Mononuclear cell (primary cell): ENCODE results near the gene APOH. TPM values are rescaled to one million over a fixed set of nuclear protein-coding genes. Genes with fewer than 3 reads are reported as not detected.

Experiments used
- H3K27me3 ChIP-seq: 2 replicates; pipeline ENCODE4 v1.6.0; 2011; ENCODE audit warnings: low read length, control low read depth; ENCODE audit not compliant: insufficient read depth
- H3K4me1 ChIP-seq: 2 replicates; pipeline ENCODE4 v1.5.1; 2011; ENCODE audit warnings: mild to moderate bottlenecking, low read length, control low read depth; ENCODE audit not compliant: insufficient read depth
- H3K4me3 ChIP-seq: 2 replicates; pipeline ENCODE4 v1.5.1; 2011; ENCODE audit warnings: mild to moderate bottlenecking, low read length, moderate library complexity
- H3K9me3 ChIP-seq: 2 replicates; pipeline ENCODE4 v1.5.1; 2011; ENCODE audit warnings: low read depth, mild to moderate bottlenecking, control low read depth, low read length
- total RNA-seq: library from RNA; depleted of rRNA; stranded (reverse); fragments of >200 nt; gene quantifications from one replicate; pipeline ENCODE4 v1.2.3, GENCODE V29; 2012

APOH gene
- total RNA-seq, 1 donor: not detected

DNA sequence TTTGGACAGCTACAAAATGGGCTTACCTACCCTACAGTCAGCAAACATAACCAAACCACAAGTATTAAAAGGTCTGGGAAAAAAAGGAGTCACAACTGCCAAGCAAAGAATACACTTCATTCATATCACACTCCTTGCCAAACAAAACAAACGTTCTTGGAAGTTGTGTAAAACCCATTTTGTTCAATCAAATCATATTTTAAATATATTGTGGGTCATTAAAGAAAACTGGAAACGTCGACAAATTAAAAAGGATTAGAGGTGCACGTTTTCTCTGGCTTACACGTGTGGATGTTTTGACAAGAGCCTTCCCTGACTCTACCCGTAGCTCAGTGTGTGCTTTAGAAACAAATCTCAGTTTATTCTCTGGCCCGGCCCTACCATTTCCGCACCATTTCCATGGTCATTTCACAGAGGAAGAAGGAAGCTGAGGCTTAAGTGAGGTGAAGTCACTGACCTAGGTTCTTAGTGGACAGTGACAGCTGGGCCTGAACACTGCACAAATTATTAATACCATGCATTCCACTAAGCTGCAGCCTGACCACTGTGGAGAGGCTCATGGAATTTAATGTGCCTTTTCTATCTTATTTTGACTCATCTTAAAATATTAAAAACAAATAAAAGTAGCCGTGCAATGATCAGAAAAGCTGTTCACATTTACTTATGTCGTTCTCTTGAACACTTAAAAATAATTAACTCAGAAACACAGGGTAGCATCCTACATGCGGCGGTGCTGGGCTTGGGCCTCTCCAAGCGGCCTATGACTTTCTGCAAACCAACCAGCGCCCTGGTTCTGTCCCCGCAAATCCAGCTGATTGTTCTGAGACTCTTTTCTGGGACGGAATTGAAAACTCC, 38.2 kb downstream of the APOH start:
- H3K4me3 ChIP-seq: peak overlapping the region; percentile 62
- no peaks in the 10 kb centered on the region for H3K27me3 ChIP-seq
- H3K4me1 ChIP-seq: peaks cover 11% of the 10 kb centered on the region
- H3K9me3 ChIP-seq: no peaks in the 10 kb centered on the region

- Histone ChIP-seq H3K4me1 (peaks cover 11% of the 10 kb centered on the region), H3K4me3 (no peak overlapping the region), H3K27me3 (no peaks in the 10 kb centered on the region), H3K9me3 (no peaks in the 10 kb centered on the region)
These were observed 41.5 kb downstream of the APOH start for GRCh38 chr17:66187718-66188117.

- peaks cover 2% of the 10 kb centered on the region for H3K4me1 ChIP-seq
- no peaks in the 10 kb centered on the region for H3K9me3 ChIP-seq
- H3K4me3 ChIP-seq: no peak overlapping the region
- H3K27me3 ChIP-seq: no peaks in the 10 kb centered on the region
These were observed 43.4 kb downstream of the APOH start for GRCh38 chr17:66185862-66186261.

- H3K4me3 ChIP-seq: no peak overlapping the region
- no peaks in the 10 kb centered on the region for H3K4me1 ChIP-seq
- no peaks in the 10 kb centered on the region for H3K9me3 ChIP-seq
- no peaks in the 10 kb centered on the region for H3K27me3 ChIP-seq
These were observed 44.8 kb downstream of the APOH start for GRCh38 chr17:66184392-66184791.

- H3K27me3 ChIP-seq: no peaks in the 10 kb centered on the region
These were observed 45.7 kb downstream of the APOH start for GRCh38 chr17:66183529-66183928.

GRCh38 chr17:66178642-66179041, 50.6 kb downstream of the APOH start:
- no peaks in the 10 kb centered on the region for H3K9me3 ChIP-seq
- no peak overlapping the region for H3K4me3 ChIP-seq
- no peaks in the 10 kb centered on the region for H3K4me1 ChIP-seq
- H3K27me3 ChIP-seq: no peaks in the 10 kb centered on the region

More at GRCh38 chr17:66183529-66183928, 45.7 kb downstream of the APOH start:
- Histone ChIP-seq H3K4me3 (no peak overlapping the region), H3K4me1 (no peaks in the 10 kb centered on the region), H3K9me3 (no peaks in the 10 kb centered on the region)

DNA sequence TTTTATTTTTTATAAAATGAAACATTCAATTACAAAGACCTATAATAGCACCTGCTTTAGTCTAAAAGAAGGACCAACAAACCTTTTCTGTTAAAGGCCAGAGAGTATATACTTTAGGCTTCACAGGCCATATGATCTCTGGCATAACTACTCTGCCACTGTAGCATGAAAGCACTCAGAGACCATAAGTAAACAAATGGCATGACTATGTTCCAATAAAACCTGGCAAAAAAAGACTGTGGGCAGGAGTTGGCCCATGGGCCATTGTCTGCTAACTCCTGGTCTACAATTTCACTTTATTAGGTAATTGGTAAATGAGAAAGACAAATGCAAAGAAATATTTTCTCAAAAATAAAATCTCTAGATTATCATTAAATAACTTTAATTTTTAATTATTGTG, 52.2 kb downstream of the APOH start:
- Histone ChIP-seq H3K27me3 (no peaks in the 10 kb centered on the region), H3K9me3 (no peaks in the 10 kb centered on the region), H3K4me1 (no peaks in the 10 kb centered on the region), H3K4me3 (no peak overlapping the region)

- no peaks in the 10 kb centered on the region for H3K27me3 ChIP-seq
- no peaks in the 10 kb centered on the region for H3K4me1 ChIP-seq
- no peaks in the 10 kb centered on the region for H3K9me3 ChIP-seq
- H3K4me3 ChIP-seq: no peak overlapping the region
These were observed 53.3 kb downstream of the APOH start for GRCh38 chr17:66175892-66176291.

GRCh38 chr17:66172691-66173223, 56.5 kb downstream of the APOH start:
- no peaks in the 10 kb centered on the region for H3K27me3 ChIP-seq
- no peak overlapping the region for H3K4me3 ChIP-seq
- no peaks in the 10 kb centered on the region for H3K9me3 ChIP-seq
- no peaks in the 10 kb centered on the region for H3K4me1 ChIP-seq

GRCh38 chr17:66172144-66172543, 57.1 kb downstream of the APOH start:
- Histone ChIP-seq H3K4me1 (no peaks in the 10 kb centered on the region), H3K9me3 (no peaks in the 10 kb centered on the region), H3K27me3 (no peaks in the 10 kb centered on the region), H3K4me3 (no peak overlapping the region)

DNA sequence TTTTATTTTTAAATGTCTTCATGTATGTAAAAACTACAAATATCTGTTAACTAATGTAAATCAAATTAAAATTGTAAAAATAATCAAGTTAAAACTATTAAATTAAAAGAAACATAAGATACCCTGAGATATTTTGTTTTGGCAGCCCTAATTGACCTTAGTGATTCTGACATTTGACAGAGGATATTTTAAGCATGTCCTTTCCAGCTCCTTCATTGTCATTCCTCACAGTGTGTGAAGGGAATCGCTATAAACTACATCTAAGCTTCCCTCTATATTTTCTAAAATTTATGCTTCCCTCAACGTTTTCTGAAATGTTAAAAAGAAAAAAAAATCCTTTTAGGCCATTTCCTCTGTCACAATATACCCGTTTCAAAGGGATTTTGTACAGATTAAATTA, 57.5 kb downstream of the APOH start:
- H3K4me3 ChIP-seq: no peak overlapping the region
- no peaks in the 10 kb centered on the region for H3K27me3 ChIP-seq
- no peaks in the 10 kb centered on the region for H3K4me1 ChIP-seq
- no peaks in the 10 kb centered on the region for H3K9me3 ChIP-seq

- no peaks in the 10 kb centered on the region for H3K4me1 ChIP-seq
- no peaks in the 10 kb centered on the region for H3K9me3 ChIP-seq
- no peak overlapping the region for H3K4me3 ChIP-seq
- H3K27me3 ChIP-seq: no peaks in the 10 kb centered on the region
These were observed 58.0 kb downstream of the APOH start for GRCh38 chr17:66171172-66171571.

DNA sequence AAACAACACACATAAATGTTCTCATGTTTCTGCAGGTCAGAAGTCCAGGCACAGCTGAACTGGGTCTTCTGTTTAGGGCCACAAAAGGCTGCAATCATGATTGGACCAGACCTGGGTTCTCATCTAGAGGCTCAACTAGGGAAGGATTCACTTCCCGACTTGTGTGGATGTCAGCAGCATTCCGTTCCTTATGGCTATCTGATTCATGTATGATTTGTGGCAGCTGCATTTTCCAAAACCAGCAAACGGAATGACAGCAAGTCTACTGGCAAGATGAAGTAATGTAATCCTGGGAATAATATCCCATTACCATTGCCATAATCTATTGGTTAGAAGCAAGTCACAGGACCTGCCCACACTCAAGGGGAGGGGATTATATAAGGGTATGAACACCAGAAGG, 59.4 kb downstream of the APOH start:
- H3K27me3 ChIP-seq: no peaks in the 10 kb centered on the region
- H3K4me1 ChIP-seq: no peaks in the 10 kb centered on the region
- H3K4me3 ChIP-seq: no peak overlapping the region
- H3K9me3 ChIP-seq: no peaks in the 10 kb centered on the region

DNA sequence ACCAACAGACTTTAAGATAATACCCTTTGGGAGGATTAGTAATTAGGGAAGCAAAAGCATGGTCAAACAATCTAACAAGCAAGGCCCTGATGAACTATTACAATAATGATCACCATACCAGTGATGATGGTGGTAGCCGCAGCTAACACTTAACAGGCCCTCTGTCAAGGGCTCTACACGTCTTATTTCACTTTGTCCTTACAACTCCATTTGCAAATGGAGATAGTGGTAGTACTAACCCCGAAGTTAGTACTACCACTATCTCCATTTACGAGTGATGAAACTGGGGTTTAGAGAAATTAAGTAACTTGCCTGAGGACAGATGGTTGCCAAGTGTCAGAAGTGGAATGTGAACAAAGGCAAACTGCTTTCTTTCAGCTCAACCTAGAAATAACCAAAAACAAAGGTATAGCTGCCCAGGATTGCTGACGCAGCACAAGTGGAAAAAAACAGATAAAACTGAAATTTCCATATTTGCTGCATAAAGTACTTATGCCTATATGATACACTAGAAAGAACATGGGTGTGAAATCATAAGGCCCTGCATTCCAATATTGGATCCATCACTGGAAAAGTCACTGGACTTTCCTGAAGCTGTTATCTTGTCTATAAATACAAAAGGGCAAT, 61.9 kb downstream of the APOH start:
- Histone ChIP-seq H3K27me3 (no peaks in the 10 kb centered on the region), H3K9me3 (no peaks in the 10 kb centered on the region), H3K4me1 (no peaks in the 10 kb centered on the region), H3K4me3 (no peak overlapping the region)

DNA sequence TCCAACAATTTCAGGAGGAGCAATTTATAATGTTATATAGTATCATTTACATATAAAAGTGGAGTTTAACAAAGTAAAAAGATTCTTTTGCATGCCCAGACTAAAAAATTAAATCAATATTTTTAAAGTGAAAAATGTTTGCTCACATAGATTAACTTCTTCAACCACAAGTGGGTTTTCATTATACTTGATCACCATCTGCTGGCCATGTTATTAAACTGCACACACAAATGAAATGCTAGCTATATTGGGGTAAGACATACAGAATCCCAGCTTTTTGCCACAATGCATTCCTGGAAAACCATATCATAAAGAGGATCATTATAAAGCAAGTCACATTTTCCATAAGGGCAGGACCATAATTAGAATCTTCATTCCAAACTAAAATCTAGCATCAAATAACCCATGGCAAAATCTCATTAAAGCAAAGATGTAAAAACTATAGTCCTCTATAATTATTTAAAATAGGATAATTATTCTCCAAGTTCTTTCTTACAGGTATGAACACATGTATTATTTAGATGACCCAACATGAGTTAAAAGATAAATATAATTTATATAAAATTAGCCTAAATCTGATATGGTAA, 63.6 kb downstream of the APOH start:
- H3K9me3 ChIP-seq: no peaks in the 10 kb centered on the region
- no peak overlapping the region for H3K4me3 ChIP-seq
- no peaks in the 10 kb centered on the region for H3K4me1 ChIP-seq
- no peaks in the 10 kb centered on the region for H3K27me3 ChIP-seq
